ENCODE results near the gene FUCA2. TPM values are rescaled to one million over a fixed set of nuclear protein-coding genes. Genes with fewer than 3 reads are reported as not detected.

The FUCA2 gene
- total RNA-seq, 2 experiments from 2014 or later: 1.1 to 1.5 TPM

DNA sequence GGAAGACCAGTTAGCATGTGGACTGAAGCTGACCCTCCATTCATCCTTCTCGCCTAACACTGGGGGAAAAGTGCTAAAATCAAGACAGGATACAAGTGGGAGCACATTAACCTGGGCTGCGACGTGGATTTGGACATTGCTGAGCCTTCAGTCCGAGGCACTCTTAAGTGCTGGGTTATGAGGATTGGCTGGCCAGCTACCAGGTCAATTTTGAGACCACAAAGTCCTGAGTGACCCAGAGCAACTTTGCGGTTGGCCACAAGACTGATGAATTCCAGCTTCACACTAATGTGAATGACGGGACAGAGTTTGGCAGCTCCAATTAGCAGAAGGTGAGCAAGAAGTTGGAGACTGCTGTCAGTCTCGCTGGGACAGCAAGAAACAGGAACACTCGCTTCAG is 20.7 kb downstream of the FUCA2 start:
- no peaks in the 10 kb centered on the region for H3K4me1 Mint-ChIP-seq (ENCODE audit: low read depth)
- no peaks in the 10 kb centered on the region for H3K27me3 ChIP-seq (ENCODE audit: control insufficient read depth in 1 of 2, insufficient read depth in 2 of 2, low read length in 2 of 2)
- intact Hi-C loops (cut with DNase I, micrococcal nuclease): no loop called here
- H3K4me3 Mint-ChIP-seq: no peak overlapping the region
- H3K27ac ChIP-seq (ENCODE audit: low read depth in 1 of 2, low read length in 2 of 2): no peak overlapping the region
- no peaks in the 10 kb centered on the region for H3K9me3 Mint-ChIP-seq
- no peaks in the 10 kb centered on the region for H3K36me3 ChIP-seq (ENCODE audit: insufficient read depth, low read length)
- ChIA-PET CTCF (no interaction called here), POLR2A (no interaction called here)
- TF ChIP-seq CTCF (IDR thresholded peaks at IDR 0.05): no peak
- ATAC-seq (ENCODE audit: poor library complexity) (no peak), DNase-seq (no peak)
- no peaks in the 10 kb centered on the region for H3K4me1 ChIP-seq (ENCODE audit: insufficient read depth, low read length)
- H3K36me3 Mint-ChIP-seq (ENCODE audit: low read depth): peaks cover 12% of the 10 kb centered on the region
- no peaks in the 10 kb centered on the region for H3K9me3 ChIP-seq (ENCODE audit: control insufficient read depth in 1 of 2, insufficient read depth in 1 of 2, low read length in 2 of 2)
- no peaks in the 10 kb centered on the region for H3K27me3 Mint-ChIP-seq
- no peak overlapping the region for H3K4me3 ChIP-seq (ENCODE audit: low read length)
- no peak overlapping the region for H3K27ac Mint-ChIP-seq

DNA sequence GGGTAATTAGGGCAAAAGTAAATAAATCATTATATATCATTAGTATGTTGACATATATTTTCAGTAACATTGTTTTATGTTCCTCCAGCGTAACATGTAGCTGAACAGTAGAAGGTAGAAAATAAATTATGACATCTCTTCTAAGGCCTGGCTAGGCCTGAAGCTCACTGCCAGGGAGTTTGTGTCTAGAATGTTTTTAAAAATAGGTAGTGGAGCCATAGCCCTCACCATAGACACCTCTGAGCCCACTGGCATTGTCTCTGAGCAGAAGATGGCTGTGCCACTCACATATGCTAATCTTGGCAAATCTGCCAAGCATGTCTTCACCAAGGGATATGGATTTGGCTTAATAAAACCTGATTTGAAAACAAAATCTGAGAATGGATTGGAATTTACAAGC is 21.3 kb downstream of the FUCA2 start:
- Mint-ChIP-seq H3K27ac (no peak overlapping the region), H3K4me1 (ENCODE audit: low read depth) (no peaks in the 10 kb centered on the region), H3K4me3 (no peak overlapping the region), H3K27me3 (no peaks in the 10 kb centered on the region), H3K9me3 (no peaks in the 10 kb centered on the region), H3K36me3 (ENCODE audit: low read depth) (peaks cover 15% of the 10 kb centered on the region)
- Histone ChIP-seq H3K27me3 (ENCODE audit: control insufficient read depth in 1 of 2, insufficient read depth in 2 of 2, low read length in 2 of 2) (no peaks in the 10 kb centered on the region), H3K27ac (ENCODE audit: low read depth in 1 of 2, low read length in 2 of 2) (no peak overlapping the region), H3K36me3 (ENCODE audit: insufficient read depth, low read length) (peaks cover 1% of the 10 kb centered on the region), H3K4me3 (ENCODE audit: low read length) (no peak overlapping the region), H3K9me3 (ENCODE audit: control insufficient read depth in 1 of 2, insufficient read depth in 1 of 2, low read length in 2 of 2) (no peaks in the 10 kb centered on the region), H3K4me1 (ENCODE audit: insufficient read depth, low read length) (no peaks in the 10 kb centered on the region)
- TF ChIP-seq CTCF (IDR thresholded peaks at IDR 0.05): no peak
- CTCF ChIA-PET: no interaction called here
- no peak for ATAC-seq (ENCODE audit: poor library complexity)
- POLR2A ChIA-PET: no interaction called here
- no peak for DNase-seq
- intact Hi-C loops (cut with DNase I, micrococcal nuclease): no loop called here

DNA sequence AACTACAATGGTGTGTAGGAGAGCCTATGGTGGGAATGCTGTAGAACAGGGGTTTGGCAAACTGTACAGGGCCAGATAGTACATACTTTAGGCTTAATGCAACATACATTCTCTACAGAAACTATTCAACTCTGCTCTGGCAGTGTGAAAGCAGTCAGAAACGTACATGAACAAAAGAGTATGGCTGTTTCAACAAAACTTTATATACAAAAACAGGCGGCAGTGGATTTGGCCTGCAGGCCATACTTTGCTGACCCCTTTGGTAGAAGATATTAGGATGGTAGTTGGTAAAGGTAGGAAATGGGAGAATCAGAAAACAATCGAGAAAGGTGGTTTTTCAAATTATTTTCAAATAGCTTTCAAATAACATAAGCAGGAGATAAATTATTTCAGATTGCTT is 24.8 kb downstream of the FUCA2 start:
- H3K27me3 Mint-ChIP-seq: no peaks in the 10 kb centered on the region
- H3K27ac Mint-ChIP-seq: no peak overlapping the region
- peaks cover 18% of the 10 kb centered on the region for H3K36me3 Mint-ChIP-seq (ENCODE audit: low read depth)
- Histone ChIP-seq H3K36me3 (ENCODE audit: insufficient read depth, low read length) (peaks cover 5% of the 10 kb centered on the region), H3K4me3 (ENCODE audit: low read length) (no peak overlapping the region), H3K27me3 (ENCODE audit: control insufficient read depth in 1 of 2, insufficient read depth in 2 of 2, low read length in 2 of 2) (no peaks in the 10 kb centered on the region), H3K4me1 (ENCODE audit: insufficient read depth, low read length) (no peaks in the 10 kb centered on the region), H3K27ac (ENCODE audit: low read depth in 1 of 2, low read length in 2 of 2) (no peak overlapping the region), H3K9me3 (ENCODE audit: control insufficient read depth in 1 of 2, insufficient read depth in 1 of 2, low read length in 2 of 2) (no peaks in the 10 kb centered on the region)
- CTCF ChIA-PET: no interaction called here
- intact Hi-C loops (cut with DNase I, micrococcal nuclease): no loop called here
- POLR2A ChIA-PET: no interaction called here
- H3K9me3 Mint-ChIP-seq: no peaks in the 10 kb centered on the region
- ATAC-seq (ENCODE audit: poor library complexity): no peak
- no peaks in the 10 kb centered on the region for H3K4me1 Mint-ChIP-seq (ENCODE audit: low read depth)
- H3K4me3 Mint-ChIP-seq: no peak overlapping the region
- DNase-seq: no peak
- no peak for TF ChIP-seq CTCF (IDR thresholded peaks at IDR 0.05)

Measured in CD4-positive, alpha-beta T cell (primary cell).